Glomerular endothelial cell (primary cell): ENCODE results near the gene MRFAP1L1. TPM values are rescaled to one million over a fixed set of nuclear protein-coding genes. Genes with fewer than 3 reads are reported as not detected.
A peak's percentile ranks its signal among the peaks of the same experiment; 100 is the strongest.
"Not testable (repeated sequence)": the region's sequence is repeated elsewhere in the genome, so short reads cannot be mapped to it uniquely, and the experiment has no call there.

Experiments
- DNase-seq: peaks from one replicate; pipeline ENCODE4 v3.0.0-alpha.2; 2011; ENCODE audit warnings: low read depth, low spot score; ENCODE audit errors: extremely low read depth
- total RNA-seq: library from RNA; depleted of rRNA; stranded (reverse); fragments of >200 nt; gene quantifications from 2 replicates; pipeline ENCODE4 v1.2.3, GENCODE V29; 2015

Gene MRFAP1L1
- 43.2 and 43.5 TPM in 2 replicates for total RNA-seq

- peak; percentile 73 for DNase-seq
Measured at GRCh38 chr4:6709230-6710114, at the start of gene MRFAP1L1. MRFAP1L1 (minus strand) TSS chr4:6709865; CDS start chr4:6709629, 236 bp downstream.

GRCh38 chr4:6758728-6759127 lies 49.1 kb upstream of the MRFAP1L1 start:
- DNase-seq = no peak

- DNase-seq = not testable (repeated sequence)
Measured at GRCh38 chr4:6756345-6756744, 46.7 kb upstream of the MRFAP1L1 start.

GRCh38 chr4:6755088-6755753 lies 45.6 kb upstream of the MRFAP1L1 start:
- DNase-seq = no peak

- DNase-seq = no peak
Measured at GRCh38 chr4:6754481-6755087, 44.9 kb upstream of the MRFAP1L1 start.

GRCh38 chr4:6753891-6754290 lies 44.2 kb upstream of the MRFAP1L1 start:
- DNase-seq = no peak

GRCh38 chr4:6753103-6753560 lies 43.5 kb upstream of the MRFAP1L1 start:
- DNase-seq = no peak

- DNase-seq = no peak
Measured at GRCh38 chr4:6752486-6752829, 42.8 kb upstream of the MRFAP1L1 start.

- DNase-seq = no peak
Measured at GRCh38 chr4:6751611-6752485, 42.2 kb upstream of the MRFAP1L1 start.

- no peak for DNase-seq
Measured at GRCh38 chr4:6750286-6751221, 40.9 kb upstream of the MRFAP1L1 start.

GRCh38 chr4:6749340-6750171 lies 39.9 kb upstream of the MRFAP1L1 start:
- DNase-seq = no peak

GRCh38 chr4:6748286-6748685 lies 38.6 kb upstream of the MRFAP1L1 start:
- DNase-seq = no peak

GRCh38 chr4:6747294-6748051 lies 37.8 kb upstream of the MRFAP1L1 start:
- no peak for DNase-seq

GRCh38 chr4:6746721-6747293 lies 37.1 kb upstream of the MRFAP1L1 start:
- DNase-seq = no peak

GRCh38 chr4:6742989-6743388 lies 33.3 kb upstream of the MRFAP1L1 start:
- DNase-seq = no peak

GRCh38 chr4:6742507-6742906 lies 32.8 kb upstream of the MRFAP1L1 start:
- DNase-seq = no peak

GRCh38 chr4:6740347-6740746 lies 30.7 kb upstream of the MRFAP1L1 start:
- no peak for DNase-seq

- no peak for DNase-seq
Measured at GRCh38 chr4:6739920-6740319, 30.3 kb upstream of the MRFAP1L1 start.
